NB4 (cell line): ENCODE measurements around the gene LHX6.

Experiments used
- MYC ChIP-seq: IDR thresholded peaks from 2 replicates; pipeline ENCODE4 v1.6.1; 2011; ENCODE audit warnings: low read depth, low read length
- POLR2A ChIP-seq: IDR thresholded peaks from 2 replicates; pipeline ENCODE4 v1.6.1; 2011; ENCODE audit warnings: mild to moderate bottlenecking; ENCODE audit not compliant: insufficient read length; ENCODE audit errors: extremely low read depth
- TF ChIP-seq, protein P1 (sequence below): IDR thresholded peaks from one replicate; pipeline ENCODE4 v1.5.1; 2012; ENCODE audit warnings: low read depth, low read length
- TF ChIP-seq, protein P2 (sequence below): IDR thresholded peaks from 2 replicates; pipeline ENCODE4 v1.6.1; 2011; ENCODE audit warnings: low read depth, low read length

- TF ChIP-seq, protein P1, sequence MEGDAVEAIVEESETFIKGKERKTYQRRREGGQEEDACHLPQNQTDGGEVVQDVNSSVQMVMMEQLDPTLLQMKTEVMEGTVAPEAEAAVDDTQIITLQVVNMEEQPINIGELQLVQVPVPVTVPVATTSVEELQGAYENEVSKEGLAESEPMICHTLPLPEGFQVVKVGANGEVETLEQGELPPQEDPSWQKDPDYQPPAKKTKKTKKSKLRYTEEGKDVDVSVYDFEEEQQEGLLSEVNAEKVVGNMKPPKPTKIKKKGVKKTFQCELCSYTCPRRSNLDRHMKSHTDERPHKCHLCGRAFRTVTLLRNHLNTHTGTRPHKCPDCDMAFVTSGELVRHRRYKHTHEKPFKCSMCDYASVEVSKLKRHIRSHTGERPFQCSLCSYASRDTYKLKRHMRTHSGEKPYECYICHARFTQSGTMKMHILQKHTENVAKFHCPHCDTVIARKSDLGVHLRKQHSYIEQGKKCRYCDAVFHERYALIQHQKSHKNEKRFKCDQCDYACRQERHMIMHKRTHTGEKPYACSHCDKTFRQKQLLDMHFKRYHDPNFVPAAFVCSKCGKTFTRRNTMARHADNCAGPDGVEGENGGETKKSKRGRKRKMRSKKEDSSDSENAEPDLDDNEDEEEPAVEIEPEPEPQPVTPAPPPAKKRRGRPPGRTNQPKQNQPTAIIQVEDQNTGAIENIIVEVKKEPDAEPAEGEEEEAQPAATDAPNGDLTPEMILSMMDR, result no peak
- TF ChIP-seq, protein P2, sequence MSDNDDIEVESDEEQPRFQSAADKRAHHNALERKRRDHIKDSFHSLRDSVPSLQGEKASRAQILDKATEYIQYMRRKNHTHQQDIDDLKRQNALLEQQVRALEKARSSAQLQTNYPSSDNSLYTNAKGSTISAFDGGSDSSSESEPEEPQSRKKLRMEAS, result no peak
- TF ChIP-seq POLR2A (no peak), MYC (no peak)
Measured at GRCh38 chr9:122228191-122228567, 578 bp downstream of the LHX6 start.
